Naive thymus-derived CD8-positive, alpha-beta T cell (primary cell): ENCODE results near the gene GATAD2A. TPM values are rescaled to one million over a fixed set of nuclear protein-coding genes. Genes with fewer than 3 reads are reported as not detected.

Source experiments
- ATAC-seq, 2 donors: fragments of 150-1000 bp; cut with Tn5 transposase in 1 of 2; sonication (Bioruptor Pico), chemical (Tn5 transposase) in 1 of 2; 1 replicate in 1 of 2; 2 replicates in 1 of 2; pipeline ENCODE4 v1.10.0; 2021; ENCODE audit warnings: mild to moderate bottlenecking in 2 of 2, moderate library complexity in 2 of 2
- POLR2A ChIA-PET: fragments of 350-600 bp; sonication (Branson Sonifier 250); formaldehyde crosslinking; loops from one replicate; lab custom pipeline; 2021; ENCODE audit warnings: antibody characterized with exemption; lab: Charles Lee
- DNase-seq, 10 donors: peaks; one replicate each; pipeline versions ENCODE4 v3.0.0 to v3.0.0-alpha.2; 2020 to 2022
- H3K27ac Mint-ChIP-seq, 10 donors: one replicate each; pipeline ENCODE4 v1.8.0; 2020 to 2022; ENCODE audit warnings: mild to moderate bottlenecking in 10 of 10, mixed read lengths in 10 of 10, moderate library complexity in 4 of 10, inconsistent platforms in 1 of 10
- H3K27me3 Mint-ChIP-seq, 5 donors: one replicate each; pipeline ENCODE4 v1.8.0; 2021 to 2022; ENCODE audit warnings: mixed read lengths in 5 of 5
- H3K36me3 Mint-ChIP-seq, 3 donors: one replicate each; pipeline ENCODE4 v1.8.0; 2020 to 2022; ENCODE audit warnings: mixed read lengths in 3 of 3, mild to moderate bottlenecking in 2 of 3, inconsistent platforms in 1 of 3
- H3K4me1 Mint-ChIP-seq, 4 donors: one replicate each; pipeline ENCODE4 v1.8.0; 2021 to 2022; ENCODE audit warnings: mixed read lengths in 4 of 4
- H3K4me3 Mint-ChIP-seq, 10 donors: one replicate each; pipeline ENCODE4 v1.8.0; 2020 to 2022; ENCODE audit warnings: mild to moderate bottlenecking in 10 of 10, mixed read lengths in 10 of 10, moderate library complexity in 6 of 10, inconsistent platforms in 1 of 10
- H3K9me3 Mint-ChIP-seq, 9 donors: one replicate each; pipeline ENCODE4 v1.8.0; 2020 to 2022; ENCODE audit warnings: mixed read lengths in 9 of 9, mild to moderate bottlenecking in 3 of 9, inconsistent platforms in 1 of 9, moderate library complexity in 1 of 9
- polyA plus RNA-seq, 3 donors: library from polyadenylated mRNA; unstranded; fragments of 300-500 nt; fragmentation: Illumina TruSeq; gene quantifications; one replicate each; pipeline ENCODE4 v1.2.3, GENCODE V29; 2021
- total RNA-seq, 8 experiments: library from RNA in 2 of 8; stranded (reverse) in 2 of 8; gene quantifications; one replicate each; pipeline ENCODE4 v1.2.3 and lab custom pipeline; 2021 to 2026

Gene GATAD2A
- total and polyA plus RNA-seq, 5 experiments from 2014 or later: 14.5 to 107 (median 35.1) TPM

DNA sequence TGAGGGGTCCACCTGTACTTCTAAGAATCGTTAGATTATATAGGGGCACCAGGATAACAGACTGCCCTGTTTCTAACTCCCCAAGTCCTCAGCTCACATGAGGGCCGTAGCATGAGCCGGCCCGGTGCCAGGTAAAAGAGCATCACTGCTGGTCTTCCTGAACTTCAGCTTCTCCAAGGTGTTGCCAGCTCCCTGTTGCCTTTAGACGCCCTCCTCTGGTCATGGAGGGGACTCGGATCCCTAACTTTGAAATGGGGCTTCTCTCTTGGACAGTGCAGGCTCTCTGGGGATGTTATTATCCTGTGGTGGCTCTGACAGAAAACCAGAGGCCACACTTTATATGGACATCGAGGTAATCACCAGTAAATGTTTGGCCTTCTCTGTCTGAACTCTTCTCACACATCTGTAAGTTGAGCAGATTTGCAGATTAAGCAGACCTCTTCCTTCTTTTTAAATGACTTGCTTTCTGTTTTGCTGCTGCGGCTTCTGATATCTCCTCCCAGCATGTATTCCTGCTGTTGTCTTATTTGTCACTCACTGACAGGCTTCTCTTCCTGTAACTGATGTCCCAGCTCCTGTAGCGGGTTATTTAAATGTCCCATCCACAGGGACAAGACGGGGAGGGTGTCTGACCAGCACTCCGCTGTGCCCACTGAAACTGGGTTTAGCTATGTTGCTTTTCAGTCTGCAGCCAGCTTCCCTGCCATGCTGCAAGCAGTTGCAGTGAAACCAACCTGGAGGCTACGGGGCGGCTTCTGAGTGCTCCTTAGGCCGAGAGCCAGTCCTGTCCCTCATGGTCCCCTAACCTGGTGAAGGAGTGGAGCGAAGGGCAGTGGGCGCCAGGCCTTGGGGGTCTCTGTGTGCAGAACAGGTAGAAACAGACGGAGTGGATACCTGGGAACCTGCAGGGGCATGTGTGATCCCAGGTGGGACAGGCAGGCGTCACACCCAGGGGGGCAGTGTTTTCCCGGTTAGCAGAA, 70.7 kb downstream of the GATAD2A start:
- ATAC-seq: peak in 1 of 2 donors; percentile 30
- no peaks in the 10 kb centered on the region for H3K9me3 Mint-ChIP-seq
- no peaks in the 10 kb centered on the region for H3K27me3 Mint-ChIP-seq
- POLR2A ChIA-PET: interaction anchor here (0.9 to 2.4 kb wide), 5 partner anchors 10 to 91 kb away, joined by 3 to 8 read pairs (median 5); no protein-coding TSS in a partner anchor
- H3K27ac Mint-ChIP-seq: peak overlapping the region; percentile 22 to 91 (median 82)
- no peak for DNase-seq
- H3K4me1 Mint-ChIP-seq: peaks cover 38 to 92% (median 79%) of the 10 kb centered on the region in 4 donors
- H3K36me3 Mint-ChIP-seq: peaks cover 0 to 56% (median 5%) of the 10 kb centered on the region in 3 donors
- peak overlapping the region in 1 of 10 donors; percentile 6 for H3K4me3 Mint-ChIP-seq

DNA sequence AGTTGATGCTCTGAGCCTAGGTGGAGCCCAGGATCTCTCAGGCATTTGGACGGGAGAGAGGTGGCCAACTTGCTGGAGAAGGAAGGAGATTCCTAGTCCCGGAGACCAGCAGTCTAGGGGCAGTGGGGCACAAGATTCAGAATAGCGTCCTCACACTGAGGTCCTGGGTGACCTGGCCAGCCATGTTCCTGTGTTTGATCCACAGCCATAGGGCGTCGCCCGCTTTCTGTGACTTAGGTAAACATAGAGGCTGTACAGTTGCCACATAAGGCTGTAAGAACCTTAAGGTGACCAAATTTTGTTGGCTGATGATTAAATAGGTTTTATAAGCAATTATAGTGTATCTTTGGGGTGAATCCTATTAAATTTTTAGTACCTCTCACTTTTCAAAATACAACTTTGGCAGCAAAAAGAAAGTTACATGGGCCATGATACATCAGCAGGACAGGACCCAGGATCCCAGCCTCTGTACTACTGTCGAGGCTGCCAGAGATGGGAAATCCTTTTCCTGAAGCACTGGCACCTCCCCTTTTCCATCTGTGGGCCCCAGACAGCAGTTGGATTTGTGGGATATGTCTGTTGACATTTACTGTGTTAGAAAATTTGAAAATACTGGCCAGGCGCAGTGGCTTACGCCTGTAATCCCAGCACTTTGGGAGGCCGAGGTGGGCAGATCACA, 72.4 kb downstream of the GATAD2A start:
- peaks cover 0 to 47% (median 2%) of the 10 kb centered on the region in 3 donors for H3K36me3 Mint-ChIP-seq
- peak overlapping the region in 1 of 10 donors; percentile 34 for H3K4me3 Mint-ChIP-seq
- no peak for ATAC-seq
- peak overlapping the region; percentile 38 to 91 (median 74) for H3K27ac Mint-ChIP-seq
- POLR2A ChIA-PET: interaction anchor here (0.6 to 1.0 kb wide), 2 partner anchors 8 to 109 kb away, joined by 5 to 6 read pairs; no protein-coding TSS in a partner anchor
- no peaks in the 10 kb centered on the region for H3K9me3 Mint-ChIP-seq
- H3K27me3 Mint-ChIP-seq: no peaks in the 10 kb centered on the region
- no peak for DNase-seq
- H3K4me1 Mint-ChIP-seq: peaks cover 36 to 90% (median 75%) of the 10 kb centered on the region in 4 donors

DNA sequence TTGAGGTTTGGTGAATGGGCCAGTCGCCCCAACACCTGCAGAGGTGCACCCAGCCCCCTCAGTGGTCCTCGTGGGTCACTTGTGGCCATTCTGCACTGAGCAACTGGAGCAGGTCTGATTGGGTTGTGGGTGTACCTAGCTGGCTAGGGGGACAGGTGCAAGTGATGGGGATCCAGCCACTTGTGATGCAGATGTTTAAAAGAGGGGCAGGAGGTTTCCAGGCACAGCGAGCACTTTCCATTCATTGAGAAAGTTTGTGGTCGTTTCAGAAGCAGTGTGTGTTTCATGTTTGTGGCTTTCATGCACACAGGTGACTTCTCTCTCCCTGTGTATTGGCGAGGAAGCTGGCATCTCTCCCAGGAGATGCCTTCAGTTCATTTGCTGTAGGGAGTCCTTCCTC, 75.2 kb downstream of the GATAD2A start:
- Mint-ChIP-seq H3K4me3 (peak overlapping the region in 2 of 10 donors; percentile 18 to 62), H3K9me3 (no peaks in the 10 kb centered on the region), H3K36me3 (peaks cover 0 to 36% (median 3%) of the 10 kb centered on the region in 3 donors), H3K27ac (peak overlapping the region; percentile 57 to 89 (median 78)), H3K27me3 (no peaks in the 10 kb centered on the region), H3K4me1 (peaks cover 36 to 87% (median 72%) of the 10 kb centered on the region in 4 donors)
- ATAC-seq (peak; percentile 48 to 67), DNase-seq (no peak)
- POLR2A ChIA-PET: no interaction called here

DNA sequence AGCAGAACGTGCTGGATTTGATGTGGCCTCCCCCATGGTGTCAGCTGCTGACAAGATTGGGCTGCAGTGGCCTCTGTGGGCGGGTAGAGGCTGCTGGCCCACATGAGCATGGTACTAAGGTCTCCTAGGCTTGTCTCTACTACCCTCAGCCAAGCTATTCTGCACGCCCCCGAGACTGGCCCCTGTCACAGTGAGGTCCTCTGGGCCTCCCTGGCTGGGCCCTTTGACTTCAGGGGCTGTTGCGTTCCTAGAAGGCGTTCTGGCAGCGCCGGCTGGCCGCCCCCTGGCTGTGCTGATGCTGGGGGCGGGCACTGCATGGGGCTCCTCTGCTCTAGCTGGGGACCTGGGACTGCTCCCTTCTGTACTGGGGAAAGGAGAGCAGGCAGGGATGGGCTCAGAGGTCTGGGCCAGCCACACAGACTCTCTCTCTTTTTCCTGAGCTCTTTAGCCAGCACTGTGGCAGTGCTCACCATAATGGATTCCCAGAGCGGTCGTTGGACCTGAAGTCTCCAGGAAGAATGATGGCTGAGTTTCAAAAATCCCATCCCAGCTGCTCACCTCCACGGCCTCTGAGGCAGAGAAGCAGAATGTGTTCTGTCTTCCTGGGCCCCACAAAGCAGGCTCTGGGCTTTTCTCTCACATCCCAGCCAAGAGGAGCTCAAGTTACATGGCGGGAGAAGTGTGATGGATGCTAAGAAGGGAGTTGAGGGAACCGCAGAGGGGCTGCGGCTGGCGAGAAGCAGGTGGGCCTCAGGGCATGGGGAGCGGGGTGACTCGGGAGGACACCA, 77.5 kb downstream of the GATAD2A start:
- ATAC-seq (peak in 1 of 2 donors; percentile 29), DNase-seq (peak in 1 of 10 donors; percentile 38)
- Mint-ChIP-seq H3K27ac (peak overlapping the region; percentile 52 to 90 (median 79)), H3K4me1 (peaks cover 27 to 86% (median 71%) of the 10 kb centered on the region in 4 donors), H3K27me3 (no peaks in the 10 kb centered on the region), H3K36me3 (peaks cover 0 to 21% (median 3%) of the 10 kb centered on the region in 3 donors), H3K9me3 (no peaks in the 10 kb centered on the region), H3K4me3 (peak overlapping the region in 2 of 10 donors; percentile 10 to 34)
- POLR2A ChIA-PET: interaction anchor here (0.6 to 1.1 kb wide), 6 partner anchors 21 to 84 kb away, joined by 3 to 4 read pairs (median 3); no protein-coding TSS in a partner anchor

GRCh38 chr19:19485161-19485997, 79.9 kb downstream of the GATAD2A start:
- Mint-ChIP-seq H3K27ac (peak overlapping the region; percentile 81 to 99 (median 98)), H3K4me3 (peak overlapping the region in 4 of 10 donors; percentile 7 to 27 (median 17)), H3K36me3 (peaks cover 0 to 16% (median 3%) of the 10 kb centered on the region in 3 donors), H3K4me1 (peaks cover 29 to 89% (median 82%) of the 10 kb centered on the region in 4 donors), H3K27me3 (no peaks in the 10 kb centered on the region), H3K9me3 (no peaks in the 10 kb centered on the region)
- POLR2A ChIA-PET: interaction anchor here (0.6 to 9.1 kb wide), 5 partner anchors 8 to 128 kb away, joined by 3 to 131 read pairs (median 5); partner anchors contain the start of gene GATAD2A
- DNase-seq: no peak
- no peak for ATAC-seq

GRCh38 chr19:19485998-19486290, 80.5 kb downstream of the GATAD2A start:
- ATAC-seq (no peak), DNase-seq (no peak)
- H3K9me3 Mint-ChIP-seq: no peaks in the 10 kb centered on the region
- no peaks in the 10 kb centered on the region for H3K27me3 Mint-ChIP-seq
- H3K4me3 Mint-ChIP-seq: peak overlapping the region in 1 of 10 donors; percentile 10
- H3K27ac Mint-ChIP-seq: peak overlapping the region; percentile 81 to 99 (median 98)
- H3K4me1 Mint-ChIP-seq: peaks cover 28 to 89% (median 80%) of the 10 kb centered on the region in 4 donors
- POLR2A ChIA-PET: interaction anchor here (0.6 to 9.1 kb wide), 5 partner anchors 9 to 128 kb away, joined by 3 to 131 read pairs (median 5); partner anchors contain the start of gene GATAD2A
- H3K36me3 Mint-ChIP-seq: peaks cover 0 to 19% (median 3%) of the 10 kb centered on the region in 3 donors

DNA sequence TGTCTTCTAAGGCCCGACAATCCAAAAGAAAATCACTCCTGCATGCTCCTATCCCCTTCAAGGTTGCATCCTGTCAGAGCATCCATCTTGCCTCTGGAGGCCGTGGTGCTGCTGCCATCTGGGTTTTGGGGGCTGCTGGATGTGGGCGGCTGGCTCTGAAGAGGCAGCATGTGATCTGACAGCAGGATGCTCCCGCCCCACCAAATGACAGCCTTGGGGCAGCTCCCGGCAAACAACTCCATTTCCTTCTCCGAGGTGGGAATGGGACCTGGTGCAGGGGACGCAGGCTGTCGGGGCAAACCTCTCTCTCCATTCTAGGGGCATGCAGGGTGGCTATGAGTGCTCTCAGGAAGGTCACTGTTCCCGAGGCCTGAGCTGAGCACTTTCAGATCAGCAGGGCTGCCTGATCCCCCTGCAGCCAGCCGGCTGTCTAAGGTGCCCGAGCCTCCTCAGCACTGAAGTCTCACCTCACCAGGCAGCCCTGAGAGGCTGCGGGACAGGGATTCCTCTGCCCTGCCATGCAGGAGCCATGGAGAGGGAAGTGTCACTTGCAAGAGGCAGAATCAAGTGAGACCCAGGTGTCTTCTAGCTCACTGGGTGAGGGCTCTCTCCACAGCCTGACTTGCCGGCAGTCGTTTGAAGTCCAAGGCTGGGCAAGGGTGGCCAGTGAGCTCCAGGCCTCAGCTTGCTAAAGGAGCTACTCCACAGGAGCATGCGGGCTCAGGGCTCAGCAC, 81.0 kb downstream of the GATAD2A start:
- H3K9me3 Mint-ChIP-seq: no peaks in the 10 kb centered on the region
- H3K27ac Mint-ChIP-seq: peak overlapping the region; percentile 81 to 99 (median 98)
- H3K36me3 Mint-ChIP-seq: peaks cover 0 to 19% (median 3%) of the 10 kb centered on the region in 3 donors
- peaks cover 28 to 83% (median 74%) of the 10 kb centered on the region in 4 donors for H3K4me1 Mint-ChIP-seq
- POLR2A ChIA-PET: interaction anchor here (0.7 to 9.1 kb wide), 6 partner anchors 9 to 121 kb away, joined by 3 to 131 read pairs (median 5); partner anchors contain the start of gene GATAD2A
- H3K27me3 Mint-ChIP-seq: no peaks in the 10 kb centered on the region
- peak in 1 of 10 donors; percentile 60 for DNase-seq
- H3K4me3 Mint-ChIP-seq: peak overlapping the region in 4 of 10 donors; percentile 14 to 45 (median 30)
- no peak for ATAC-seq

DNA sequence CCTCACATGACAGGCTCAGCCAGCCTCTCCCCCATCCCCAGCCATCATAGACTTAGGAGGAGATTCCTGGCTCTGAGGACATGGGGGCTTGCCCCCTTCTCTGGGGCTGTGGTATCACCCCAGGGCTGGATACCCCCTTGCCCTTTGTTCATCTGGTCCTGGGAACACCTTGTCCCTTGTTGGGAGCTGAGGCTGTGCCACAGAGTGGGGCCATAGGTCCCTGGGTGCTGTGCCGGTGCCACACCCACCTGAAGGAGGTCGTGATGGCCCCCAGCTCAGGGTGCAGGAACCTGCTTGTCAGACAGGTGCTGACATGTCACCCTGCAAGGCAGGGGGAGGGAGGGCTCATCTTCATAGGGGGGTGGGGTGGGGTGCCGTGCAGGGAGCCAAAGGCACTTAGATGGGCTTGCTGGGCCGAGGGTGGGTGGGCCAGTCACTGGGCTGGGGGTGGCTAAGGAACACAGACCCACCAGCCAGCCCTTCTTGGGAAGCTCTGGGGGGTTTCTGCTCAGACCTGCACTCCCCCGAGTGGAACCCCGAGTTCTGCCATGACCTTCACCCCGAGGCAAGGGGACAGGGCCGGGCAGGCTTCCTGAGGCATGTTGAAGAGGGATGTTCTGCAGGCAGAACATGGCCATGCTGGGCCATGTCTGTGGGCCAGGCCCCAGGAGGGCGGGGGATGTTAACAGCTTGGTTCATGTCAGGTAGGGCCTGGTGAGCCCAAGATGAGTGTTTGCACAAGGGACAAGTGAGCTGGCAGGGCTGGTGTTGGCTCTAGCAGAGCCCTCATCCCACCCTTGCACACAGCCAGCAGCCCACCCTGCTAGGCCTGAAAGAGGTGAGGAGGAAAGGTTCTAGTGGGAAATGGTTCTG, 81.8 kb downstream of the GATAD2A start:
- peaks cover 0 to 19% (median 3%) of the 10 kb centered on the region in 3 donors for H3K36me3 Mint-ChIP-seq
- H3K27ac Mint-ChIP-seq: peak overlapping the region; percentile 97 to 99 (median 98)
- peaks cover 28 to 77% (median 69%) of the 10 kb centered on the region in 4 donors for H3K4me1 Mint-ChIP-seq
- no peaks in the 10 kb centered on the region for H3K9me3 Mint-ChIP-seq
- DNase-seq: peak in 1 of 10 donors; percentile 49
- no peaks in the 10 kb centered on the region for H3K27me3 Mint-ChIP-seq
- H3K4me3 Mint-ChIP-seq: peak overlapping the region in 8 of 10 donors; percentile 29 to 79 (median 67)
- ATAC-seq: no peak
- POLR2A ChIA-PET: interaction anchor here (0.6 to 9.1 kb wide), 10 partner anchors 10 to 121 kb away, joined by 3 to 131 read pairs (median 6); partner anchors contain the start of gene GATAD2A
